H1 (cell line): ENCODE data around the gene PTPRO. TPM values are rescaled to one million over a fixed set of nuclear protein-coding genes. Genes with fewer than 3 reads are reported as not detected.

Source experiments
- CTCF ChIA-PET: fragments of 300-600 bp; sonication (Branson Sonifier 250); formaldehyde crosslinking; loops from one replicate; lab custom pipeline; 2021; ENCODE audit not compliant: partially characterized antibody; lab: Charles Lee
- POLR2A ChIA-PET: fragments of 300-600 bp; sonication (Branson Sonifier 250); formaldehyde crosslinking; loops from one replicate; lab custom pipeline; 2021; ENCODE audit warnings: inconsistent platforms; ENCODE audit not compliant: partially characterized antibody; lab: Charles Lee
- DNase-seq, 2 experiments: peaks; one replicate each; pipeline versions ENCODE4 v3.0.0 to v3.0.0-alpha.2; 2010 to 2022; ENCODE audit warnings: low spot score in 2 of 2, low read depth in 1 of 2, mixed read lengths in 1 of 2
- FAIRE-seq: peaks from 2 replicates; lab custom pipeline; 2011; peaks lifted over from hg19 to GRCh38; lab: Jason Lieb, UNC
- H2AFZ ChIP-seq: 2 replicates; pipeline ENCODE4 v1.8.1; 2012; ENCODE audit warnings: low read length, inconsistent platforms
- H2AK5ac ChIP-seq: 2 replicates; pipeline ENCODE4 v1.6.1; 2013; ENCODE audit warnings: low read depth, low read length
- H2BK120ac ChIP-seq: replicated peaks from 2 replicates; pipeline ENCODE3; 2013; ENCODE audit warnings: low read depth, low read length, inconsistent platforms
- H2BK12ac ChIP-seq: 2 replicates; pipeline ENCODE4 v1.6.1; 2013; ENCODE audit warnings: low read depth, low read length
- H2BK15ac ChIP-seq: 2 replicates; pipeline ENCODE4 v1.6.1; 2013; ENCODE audit warnings: low read length
- H2BK20ac ChIP-seq: 2 replicates; pipeline ENCODE4 v1.6.1; 2013; ENCODE audit warnings: low read length
- H2BK5ac ChIP-seq: 2 replicates; pipeline ENCODE4 v1.6.1; 2013; ENCODE audit warnings: low read depth, low read length
- H3K14ac ChIP-seq: 2 replicates; pipeline ENCODE4 v1.6.1; 2013; ENCODE audit warnings: inconsistent platforms; ENCODE audit not compliant: insufficient read length
- H3K18ac ChIP-seq: 2 replicates; pipeline ENCODE4 v1.6.1; 2013; ENCODE audit warnings: low read length; ENCODE audit errors: extremely low read depth
- H3K23ac ChIP-seq: 2 replicates; pipeline ENCODE4 v1.6.1; 2013; ENCODE audit warnings: inconsistent platforms; ENCODE audit not compliant: insufficient read length
- H3K23me2 ChIP-seq: 2 replicates; pipeline ENCODE4 v1.6.1; 2013; ENCODE audit warnings: low read depth, low read length
- H3K27ac ChIP-seq: 2 replicates; pipeline ENCODE4 v1.6.1; 2011; ENCODE audit warnings: low read depth, low read length, inconsistent platforms
- H3K27me3 ChIP-seq, 4 experiments: replicated peaks in 1 of 4; 1 replicate in 1 of 4; 2 replicates in 3 of 4; pipeline versions ENCODE4 v1.6.1 to v1.8.1; 2011 to 2013; ENCODE audit warnings: low read length in 3 of 4, mild to moderate bottlenecking in 3 of 4, inconsistent platforms in 2 of 4, mixed read lengths in 2 of 4, moderate library complexity in 1 of 4; ENCODE audit not compliant: control insufficient read depth in 3 of 4, insufficient read depth in 3 of 4; ENCODE audit errors: extremely low read depth in 1 of 4
- H3K36me3 ChIP-seq, 4 experiments: 2 replicates each; pipeline versions ENCODE4 v1.6.1 to v1.8.1; 2011 to 2013; ENCODE audit warnings: mild to moderate bottlenecking in 4 of 4, low read length in 3 of 4, moderate library complexity in 2 of 4, control low read depth in 1 of 4, inconsistent platforms in 1 of 4; ENCODE audit not compliant: insufficient read depth in 4 of 4, control insufficient read depth in 2 of 4
- H3K4ac ChIP-seq: replicated peaks from 2 replicates; pipeline ENCODE3; 2013; ENCODE audit warnings: low read length, low read depth, mixed read lengths, inconsistent platforms; ENCODE audit not compliant: insufficient read length
- H3K4me1 ChIP-seq, 4 experiments: replicated peaks in 1 of 4; 1 replicate in 1 of 4; 2 replicates in 3 of 4; pipeline versions ENCODE4 v1.6.1 to v1.8.1; 2011 to 2013; ENCODE audit warnings: low read length in 3 of 4, inconsistent platforms in 2 of 4, mixed read lengths in 1 of 4; ENCODE audit not compliant: insufficient read depth in 4 of 4, control insufficient read depth in 3 of 4
- H3K4me2 ChIP-seq, 2 experiments: 2 replicates each; pipeline versions ENCODE4 v1.6.1 to v1.8.1; 2011 to 2013; ENCODE audit warnings: low read depth in 2 of 2, low read length in 2 of 2, control low read depth in 1 of 2, inconsistent platforms in 1 of 2, mild to moderate bottlenecking in 1 of 2; ENCODE audit not compliant: insufficient read depth in 1 of 2
- H3K4me3 ChIP-seq, 4 experiments: fragments of 200-600, 300-600 bp in 1 of 4; sonication (generic), shearing (Covaris generic), sonication (Bioruptor Twin) in 1 of 4; 2 replicates each; pipeline versions ENCODE4 v1.5.1 to v1.8.1; 2011 to 2016; ENCODE audit warnings: low read length in 4 of 4, low read depth in 3 of 4, control low read depth in 2 of 4, inconsistent platforms in 2 of 4, mild to moderate bottlenecking in 2 of 4, mixed read lengths in 1 of 4, moderate library complexity in 1 of 4; ENCODE audit not compliant: insufficient read depth in 2 of 4; ENCODE audit errors: extremely low read depth in 1 of 4
- H3K56ac ChIP-seq: replicated peaks from 2 replicates; pipeline ENCODE3; 2013; ENCODE audit warnings: low read depth, mild to moderate bottlenecking, mixed read lengths, low read length, inconsistent platforms; ENCODE audit not compliant: insufficient read length
- H3K79me1 ChIP-seq: 2 replicates; pipeline ENCODE4 v1.6.1; 2013; ENCODE audit warnings: low read depth, low read length, control low read depth
- H3K79me2 ChIP-seq, 2 experiments: 2 replicates each; pipeline versions ENCODE4 v1.6.1 to v1.8.1; 2012 to 2013; ENCODE audit warnings: low read length in 2 of 2, mild to moderate bottlenecking in 2 of 2, inconsistent platforms in 1 of 2; ENCODE audit not compliant: insufficient read depth in 2 of 2, control insufficient read depth in 1 of 2
- H3K9ac ChIP-seq, 4 experiments: replicated peaks in 1 of 4; 1 replicate in 1 of 4; 2 replicates in 3 of 4; pipeline versions ENCODE4 v1.6.1 to v1.8.1; 2011 to 2013; ENCODE audit warnings: low read depth in 3 of 4, low read length in 3 of 4, control low read depth in 2 of 4, mild to moderate bottlenecking in 2 of 4, moderate library complexity in 2 of 4, inconsistent platforms in 1 of 4; ENCODE audit errors: extremely low read depth in 1 of 4
- H3K9me3 ChIP-seq, 2 experiments: 2 replicates each; pipeline versions ENCODE4 v1.6.1 to v1.8.1; 2012 to 2013; ENCODE audit warnings: mild to moderate bottlenecking in 2 of 2, moderate library complexity in 2 of 2, control low read depth in 1 of 2, inconsistent platforms in 1 of 2, low read depth in 1 of 2, low read length in 1 of 2, mixed read lengths in 1 of 2; ENCODE audit not compliant: insufficient read depth in 2 of 2
- H4K20me1 ChIP-seq, 2 experiments: replicated peaks in 1 of 2; 2 replicates each; pipeline versions ENCODE3 to v1.8.1; 2011 to 2013; ENCODE audit warnings: inconsistent platforms in 2 of 2, low read length in 2 of 2, mild to moderate bottlenecking in 1 of 2; ENCODE audit not compliant: insufficient read depth in 2 of 2, control insufficient read depth in 1 of 2
- H4K5ac ChIP-seq: 2 replicates; pipeline ENCODE4 v1.6.1; 2013; ENCODE audit warnings: low read length, low read depth, mixed read lengths, inconsistent platforms; ENCODE audit not compliant: insufficient read length
- H4K8ac ChIP-seq: 2 replicates; pipeline ENCODE4 v1.8.0; 2013; ENCODE audit warnings: mild to moderate bottlenecking, moderate library complexity, low read length, inconsistent platforms; ENCODE audit not compliant: insufficient read depth; ENCODE audit errors: extremely low read depth
- H4K91ac ChIP-seq: replicated peaks from 2 replicates; pipeline ENCODE3; 2013; ENCODE audit warnings: low read length, mixed read lengths, inconsistent platforms; ENCODE audit not compliant: insufficient read length
- CHD1 ChIP-seq: IDR thresholded peaks from 2 replicates; pipeline ENCODE4 v1.6.1; 2012; ENCODE audit warnings: low read depth, low read length, improper control_type of control experiment
- CTBP2 ChIP-seq: IDR thresholded peaks from 2 replicates; pipeline ENCODE4 v1.7.0; 2011; ENCODE audit warnings: borderline replicate concordance, mild to moderate bottlenecking, moderate library complexity, mixed read lengths, low read length; ENCODE audit not compliant: insufficient read depth, insufficient read length
- FOSL1 ChIP-seq: IDR thresholded peaks from 2 replicates; pipeline ENCODE4 v1.6.1; 2011; ENCODE audit warnings: mild to moderate bottlenecking, low read depth, low read length, moderate library complexity; ENCODE audit not compliant: insufficient read depth
- KDM4A ChIP-seq: IDR thresholded peaks from one replicate; pipeline ENCODE4 v1.7.1; 2012; ENCODE audit warnings: low read depth, mild to moderate bottlenecking, moderate library complexity, low read length, inconsistent platforms; ENCODE audit not compliant: severe bottlenecking
- KDM5A ChIP-seq: fragments of 200-600 bp; IDR thresholded peaks from 2 replicates; pipeline ENCODE4 v1.7.1; 2012; ENCODE audit warnings: mild to moderate bottlenecking, low read length, inconsistent platforms, mixed read lengths
- MAX ChIP-seq: IDR thresholded peaks from 2 replicates; pipeline ENCODE4 v1.6.1; 2012; ENCODE audit warnings: inconsistent platforms
- SAP30 ChIP-seq: fragments of 300-600 bp; sonication (generic); IDR thresholded peaks from 2 replicates; pipeline ENCODE4 v1.7.1; 2012; ENCODE audit warnings: low read length, moderate library complexity, mild to moderate bottlenecking, inconsistent platforms; ENCODE audit not compliant: insufficient read depth, insufficient replicate concordance
- SUZ12 ChIP-seq: fragments of 200-600 bp; sonication (generic); IDR thresholded peaks from 2 replicates; pipeline ENCODE4 v1.6.1; 2012; ENCODE audit warnings: mild to moderate bottlenecking, inconsistent platforms, low read length, moderate library complexity, mixed read lengths
- TAF7 ChIP-seq: optimal IDR thresholded peaks from 2 replicates; pipeline ENCODE3; 2011; ENCODE audit warnings: low read depth, mild to moderate bottlenecking, inconsistent platforms, low read length, moderate library complexity, borderline replicate concordance
- TBP ChIP-seq: IDR thresholded peaks from 2 replicates; pipeline ENCODE4 v1.6.1; 2011; ENCODE audit warnings: low read depth, low read length, improper control_type of control experiment
- YY1 ChIP-seq: IDR thresholded peaks from 2 replicates; pipeline ENCODE4 v1.6.1; 2011; ENCODE audit warnings: low read depth, mild to moderate bottlenecking, low read length
- WGBS, 2 experiments: shearing (Covaris generic) in 1 of 2; methylation state at CpG; one replicate each; pipeline versions ENCODE4 v1.1.6 to v1.1.7; 2013 to 2015; ENCODE audit warnings: low lambda C conversion rate in 2 of 2, mixed read lengths in 2 of 2, inconsistent platforms in 1 of 2, low coverage in 1 of 2, missing lambda C conversion rate in 1 of 2; ENCODE audit not compliant: insufficient replicate concordance in 2 of 2, insufficient coverage in 1 of 2, insufficient read length in 1 of 2; ENCODE audit errors: extremely low coverage in 1 of 2, missing lambda C conversion rate in 1 of 2; 5-methylcytosine and 5-hydroxymethylcytosine counted together
- polyA plus RNA-seq, 7 experiments: library from polyadenylated mRNA; depleted of rRNA in 3 of 7; stranded (reverse) in 5 of 7; unstranded in 2 of 7; fragments of >200 nt in 5 of 7; fragments of 200-250 nt in 2 of 7; gene quantifications; 1 replicate in 5 of 7; 2 replicates in 1 of 7; 4 replicates in 1 of 7; pipeline versions ENCODE4 v1.2.1 to v1.2.3, GENCODE V29; 2011 to 2013; ENCODE audit warnings: missing spikeins in 2 of 7, mixed read lengths in 2 of 7
- total RNA-seq: library from RNA; stranded (reverse); fragmentation: NEBNext Ultra II Directional; extraction: Animal tissue kit (Norgen Biotek cat#: 25700); gene quantifications from 2 replicates; pipeline ENCODE4 v1.2.1, GENCODE V29; 2021
- TF ChIP-seq, protein P1 (sequence below): IDR thresholded peaks from 2 replicates; pipeline ENCODE4 v1.6.1; 2011; ENCODE audit warnings: low read length, improper control_type of control experiment

Gene PTPRO
- total and polyA plus RNA-seq, 2 of the 8 experiments (the other 6 are each of a cell fraction or from before 2014, with no cell fraction given), result 0.73 to 1.7 TPM

GRCh38 chr12:15608406-15608805 is 286.1 kb downstream of the PTPRO start:
- DNase-seq (no peak), FAIRE-seq (no peak)
- Histone ChIP-seq H2BK12ac (no peak overlapping the region), H2BK20ac (no peak overlapping the region), H3K79me1 (no peaks in the 10 kb centered on the region), H3K4me3 (no peak overlapping the region), H3K27me3 (no peaks in the 10 kb centered on the region), H3K9me3 (no peaks in the 10 kb centered on the region), H2BK120ac (no peak overlapping the region), H2AK5ac (no peak overlapping the region), H3K23ac (no peak overlapping the region), H2BK5ac (no peak overlapping the region), H3K4me1 (no peaks in the 10 kb centered on the region), H4K5ac (no peak overlapping the region), H3K27ac (no peak overlapping the region), H3K56ac (no peak overlapping the region), H3K4me2 (no peak overlapping the region), H4K8ac (no peak overlapping the region), H2BK15ac (no peak overlapping the region), H2AFZ (no peak overlapping the region), H4K20me1 (no peaks in the 10 kb centered on the region), H3K4ac (no peak overlapping the region), H4K91ac (no peak overlapping the region), H3K23me2 (no peaks in the 10 kb centered on the region), H3K9ac (no peak overlapping the region), H3K79me2 (no peaks in the 10 kb centered on the region), H3K36me3 (no peaks in the 10 kb centered on the region), H3K18ac (no peak overlapping the region), H3K14ac (no peak overlapping the region)
- TF ChIP-seq MAX, result no peak
- no peak for TF ChIP-seq SAP30
- TF ChIP-seq, protein P1, sequence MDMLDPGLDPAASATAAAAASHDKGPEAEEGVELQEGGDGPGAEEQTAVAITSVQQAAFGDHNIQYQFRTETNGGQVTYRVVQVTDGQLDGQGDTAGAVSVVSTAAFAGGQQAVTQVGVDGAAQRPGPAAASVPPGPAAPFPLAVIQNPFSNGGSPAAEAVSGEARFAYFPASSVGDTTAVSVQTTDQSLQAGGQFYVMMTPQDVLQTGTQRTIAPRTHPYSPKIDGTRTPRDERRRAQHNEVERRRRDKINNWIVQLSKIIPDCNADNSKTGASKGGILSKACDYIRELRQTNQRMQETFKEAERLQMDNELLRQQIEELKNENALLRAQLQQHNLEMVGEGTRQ, result no peak
- no peak for TF ChIP-seq TAF7
- TF ChIP-seq SUZ12, result no peak
- no peak for TF ChIP-seq FOSL1
- no peak for TF ChIP-seq CHD1
- TF ChIP-seq YY1, result no peak
- no peak for TF ChIP-seq KDM5A
- no peak for TF ChIP-seq KDM4A
- TF ChIP-seq CTBP2, result no peak
- TF ChIP-seq TBP, result no peak
- WGBS, 2 experiments, result 88% methylated on average over 1 of the region's 1 CpG; no CpG with 5 or more reads in 1 of the 2 experiments
- ChIA-PET POLR2A (no interaction called here), CTCF (interaction anchor here (1.2 to 2.4 kb wide), 3 partner anchors 18 to 76 kb away, joined by 3 to 8 read pairs (median 3); no protein-coding TSS in a partner anchor)
